ENCODE measurements around the gene FAM171A2.

GRCh38 chr17:44360144-44360533, 3.5 kb downstream of the FAM171A2 start:
- TF ChIP-seq, protein P1, sequence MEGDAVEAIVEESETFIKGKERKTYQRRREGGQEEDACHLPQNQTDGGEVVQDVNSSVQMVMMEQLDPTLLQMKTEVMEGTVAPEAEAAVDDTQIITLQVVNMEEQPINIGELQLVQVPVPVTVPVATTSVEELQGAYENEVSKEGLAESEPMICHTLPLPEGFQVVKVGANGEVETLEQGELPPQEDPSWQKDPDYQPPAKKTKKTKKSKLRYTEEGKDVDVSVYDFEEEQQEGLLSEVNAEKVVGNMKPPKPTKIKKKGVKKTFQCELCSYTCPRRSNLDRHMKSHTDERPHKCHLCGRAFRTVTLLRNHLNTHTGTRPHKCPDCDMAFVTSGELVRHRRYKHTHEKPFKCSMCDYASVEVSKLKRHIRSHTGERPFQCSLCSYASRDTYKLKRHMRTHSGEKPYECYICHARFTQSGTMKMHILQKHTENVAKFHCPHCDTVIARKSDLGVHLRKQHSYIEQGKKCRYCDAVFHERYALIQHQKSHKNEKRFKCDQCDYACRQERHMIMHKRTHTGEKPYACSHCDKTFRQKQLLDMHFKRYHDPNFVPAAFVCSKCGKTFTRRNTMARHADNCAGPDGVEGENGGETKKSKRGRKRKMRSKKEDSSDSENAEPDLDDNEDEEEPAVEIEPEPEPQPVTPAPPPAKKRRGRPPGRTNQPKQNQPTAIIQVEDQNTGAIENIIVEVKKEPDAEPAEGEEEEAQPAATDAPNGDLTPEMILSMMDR (IDR thresholded peaks at IDR 0.05; ENCODE audit: low read depth, low read length, poor library complexity, severe bottlenecking): no peak
- TF ChIP-seq EZH2phosphoT487 (IDR thresholded peaks at IDR 0.05; ENCODE audit: borderline replicate concordance, low read length): no peak
